ENCODE measurements around the gene TMEM120A.
"Not testable (repeated sequence)": the region's sequence is repeated elsewhere in the genome, so short reads cannot be mapped to it uniquely, and the experiment has no call there.

Gene TMEM120A

DNA sequence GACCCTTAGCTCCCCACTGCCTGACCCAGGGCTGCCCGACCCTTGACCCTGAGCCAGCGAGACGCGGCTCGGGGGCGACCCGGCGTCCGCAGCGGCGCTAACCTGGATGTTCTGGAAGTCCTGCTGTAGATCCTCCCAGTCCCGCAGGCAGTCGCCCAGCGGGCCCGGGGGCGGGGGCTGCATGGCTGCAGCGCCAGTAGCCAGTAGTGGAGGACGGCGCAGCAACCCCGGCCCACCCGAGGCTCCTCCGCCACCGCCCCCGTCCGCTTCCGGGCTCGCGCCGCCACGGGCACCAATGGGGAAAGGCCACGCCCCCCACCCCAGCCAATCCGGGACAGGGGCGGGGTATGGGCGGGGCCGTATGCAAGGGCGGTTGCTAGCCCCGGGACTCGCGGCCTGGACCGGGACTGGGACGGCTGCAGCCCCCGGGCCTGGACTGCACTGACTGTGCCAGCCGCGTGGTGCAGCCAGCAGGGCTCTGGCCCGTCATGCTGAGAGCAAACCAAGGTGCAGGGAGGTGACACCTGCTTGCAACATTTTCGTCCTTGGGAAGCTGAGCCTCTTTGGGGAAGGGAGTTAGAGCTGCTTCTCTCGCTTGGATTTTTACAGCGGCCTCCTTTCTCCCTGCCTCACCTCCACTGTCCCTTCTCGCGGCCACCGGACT lies at the start of gene TMEM120A:
Gene TMEM120A (minus strand): TSS at position 208 of the 664 bp plus-strand sequence. CDS start 25 bp downstream, at position 183.
- peak; percentile 90 for DNase-seq

DNA sequence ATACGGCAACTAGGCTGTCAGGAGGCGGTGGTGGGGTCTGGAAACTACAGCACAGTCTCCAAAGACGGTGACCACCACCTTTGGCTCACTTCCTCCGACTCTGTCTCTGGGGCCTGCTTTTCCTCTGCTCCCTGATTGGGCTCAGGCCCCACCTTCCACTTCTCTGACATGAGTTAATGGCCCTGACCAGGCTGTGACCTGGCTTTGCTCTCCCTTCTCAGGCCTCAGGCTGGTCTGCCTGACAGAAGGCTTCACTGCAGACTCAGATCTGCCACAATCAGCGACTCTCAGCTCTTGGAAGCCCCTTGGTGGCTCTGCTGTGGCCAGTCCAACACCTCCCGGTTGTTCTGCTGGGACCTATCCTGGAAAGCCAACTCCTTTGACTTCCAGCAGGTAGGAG lies 45.7 kb upstream of the TMEM120A start:
- DNase-seq, result no peak

DNA sequence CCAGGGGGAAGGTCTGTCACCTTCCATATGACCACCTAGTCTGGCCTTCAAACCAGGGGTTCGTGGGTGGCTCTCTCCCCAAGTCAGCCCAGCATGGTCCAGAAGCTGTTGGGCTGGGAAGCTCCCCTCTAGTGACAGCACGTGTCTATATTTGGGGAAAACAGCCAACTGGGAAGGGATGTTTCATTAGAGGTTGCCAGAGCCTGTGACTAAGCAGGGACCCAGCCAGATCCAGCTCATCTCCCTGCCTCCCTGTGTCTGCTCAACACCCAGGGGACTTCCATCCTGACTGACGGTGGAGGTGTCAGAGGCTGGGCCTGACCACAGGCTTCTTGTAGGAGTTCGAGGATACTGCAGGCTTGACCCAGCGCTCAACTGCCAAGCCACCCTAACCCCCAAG lies 42.9 kb upstream of the TMEM120A start:
- no peak for DNase-seq

DNA sequence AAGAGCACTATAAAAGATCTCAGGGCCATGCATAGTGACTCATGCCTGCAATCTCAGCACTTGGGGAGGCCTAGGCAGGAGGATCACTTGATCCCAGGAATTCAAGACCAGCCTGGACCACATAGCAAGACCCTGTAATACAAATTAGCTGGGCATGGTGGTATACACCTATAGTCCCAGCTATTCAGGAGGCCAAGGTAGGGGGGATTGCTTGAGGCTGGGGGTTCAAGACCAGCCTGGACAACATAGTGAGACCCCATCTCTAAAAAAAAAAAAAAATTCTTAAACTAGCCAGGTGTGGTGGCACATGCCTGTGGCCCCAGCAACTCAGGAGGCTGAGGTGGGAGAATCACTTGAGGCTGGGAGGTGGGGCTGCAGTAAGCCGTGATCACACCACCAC lies 37.6 kb upstream of the TMEM120A start:
- DNase-seq, result no peak

DNA sequence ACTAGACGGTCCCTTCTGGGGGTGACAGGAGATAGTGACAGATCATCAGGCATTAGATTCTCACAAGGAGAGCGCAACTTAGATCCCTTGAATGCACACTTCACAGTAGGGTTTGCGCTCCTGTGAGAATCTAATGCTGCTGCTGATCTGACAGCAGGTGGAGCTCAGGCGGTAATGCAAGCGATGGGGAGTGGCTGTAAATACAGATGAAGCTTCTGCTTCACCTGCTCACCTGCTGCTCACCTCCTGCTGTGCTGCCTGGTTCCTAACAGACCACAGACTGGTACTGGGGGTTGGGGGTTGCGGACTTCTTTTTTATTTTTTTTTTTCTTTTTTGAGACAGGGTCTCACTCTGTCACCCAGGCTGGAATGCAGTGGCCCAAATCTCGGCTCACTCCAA lies 35.3 kb upstream of the TMEM120A start:
- DNase-seq, result not testable (repeated sequence)

DNA sequence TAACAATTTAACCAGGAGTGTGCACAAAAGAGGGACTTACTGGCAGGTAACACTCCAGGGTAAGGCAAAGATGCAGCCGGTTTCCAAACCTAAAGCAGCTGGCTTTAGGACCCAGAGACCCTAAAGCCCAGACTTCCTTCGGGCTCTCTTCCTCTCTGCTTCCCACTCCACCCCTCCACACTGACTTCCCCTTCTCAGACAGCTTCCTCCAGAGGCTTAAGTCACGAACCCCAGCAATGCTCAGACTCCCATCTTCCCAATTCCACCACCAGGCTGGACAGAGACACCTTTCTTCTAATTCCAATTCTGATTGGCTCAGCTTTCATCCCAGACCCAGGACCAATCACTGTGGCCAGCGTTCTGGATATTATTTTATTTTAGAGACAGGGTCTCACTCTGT lies 28.6 kb upstream of the TMEM120A start:
- DNase-seq, result no peak

DNA sequence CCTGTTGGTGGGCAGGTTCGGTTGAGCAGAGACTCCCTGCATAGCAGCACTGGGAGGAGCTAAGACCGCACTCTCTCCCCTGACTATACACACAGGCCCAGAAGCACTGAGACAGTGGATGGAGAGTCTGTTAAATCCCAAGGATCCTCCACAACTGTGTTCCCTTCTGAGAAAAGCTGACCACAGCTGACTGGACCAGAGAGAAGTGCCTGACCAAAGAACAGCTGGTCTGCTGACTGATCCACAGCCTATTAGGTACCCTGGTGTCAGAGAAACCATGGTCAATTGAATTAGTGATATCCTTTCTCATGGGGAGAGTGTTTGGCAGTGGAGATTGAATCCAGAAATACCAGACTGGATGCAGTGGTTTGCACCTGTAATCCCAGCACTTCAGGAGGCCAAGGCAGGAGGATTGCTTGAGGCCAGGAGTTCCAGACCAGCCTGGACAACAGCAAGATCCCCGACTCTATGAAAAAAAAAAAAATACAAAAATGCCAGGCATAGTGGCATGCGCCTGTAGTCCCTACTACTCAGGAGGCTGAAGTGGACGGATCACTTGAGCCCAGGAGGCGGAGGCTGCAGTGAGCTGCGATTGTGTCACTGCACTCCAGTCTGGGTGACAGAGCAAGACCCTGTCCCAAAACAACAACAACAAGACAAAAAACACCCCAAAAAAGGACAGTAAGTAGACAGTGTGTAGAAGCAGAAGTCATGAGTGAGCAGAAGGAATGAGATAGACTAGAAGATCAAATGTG lies 27.8 kb upstream of the TMEM120A start:
- DNase-seq, result no peak

DNA sequence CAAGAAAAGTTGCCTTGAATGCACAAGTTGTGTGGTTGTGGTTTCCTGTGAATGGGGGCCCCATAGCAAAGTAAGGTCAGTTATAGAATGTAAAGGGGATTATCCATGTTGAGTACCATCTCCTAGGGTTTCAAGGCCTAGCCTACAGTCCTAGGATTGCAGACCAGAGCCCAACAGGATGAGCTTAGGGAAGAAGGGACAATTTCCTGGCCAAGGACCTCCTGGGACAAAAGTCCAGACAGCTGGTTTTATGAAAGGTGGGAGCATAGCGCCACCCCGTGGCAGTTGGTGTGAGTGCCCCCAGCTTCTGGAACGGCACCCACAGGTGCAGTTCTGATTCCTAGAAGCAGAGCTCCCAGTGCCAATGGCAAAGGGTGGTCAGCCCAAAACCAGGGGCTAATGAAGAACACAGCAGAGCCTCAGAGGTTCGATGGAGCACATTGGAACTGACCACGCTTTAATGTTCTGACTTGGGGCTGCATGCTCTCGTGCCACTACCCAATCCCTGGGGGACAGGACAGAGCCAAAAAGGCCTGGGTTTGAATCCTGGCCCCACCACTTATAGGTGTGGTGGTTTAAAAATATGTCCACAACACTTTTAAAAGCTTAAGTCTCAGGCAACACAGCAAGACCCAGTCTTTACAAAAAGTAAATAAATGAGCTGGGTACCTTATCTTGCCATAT lies 25.8 kb upstream of the TMEM120A start:
- DNase-seq, result peak; percentile 64

DNA sequence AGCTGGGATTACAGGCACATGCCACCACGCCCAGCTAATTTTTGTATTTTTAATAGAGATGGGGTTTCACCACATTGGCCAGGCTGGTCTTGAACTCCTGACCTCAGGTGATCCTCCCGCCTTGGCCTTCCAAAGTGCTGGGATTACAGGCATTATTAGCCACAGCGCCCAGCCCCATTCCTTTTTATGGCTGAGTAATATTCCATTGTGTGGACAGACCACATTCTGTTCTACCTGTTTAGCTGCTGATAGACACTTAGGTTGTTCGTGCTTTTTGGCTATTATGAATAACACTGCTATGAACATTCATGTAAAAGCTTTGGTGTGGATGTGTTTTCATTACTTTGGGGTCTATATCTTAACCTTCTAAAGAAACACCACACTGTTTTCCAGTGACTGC lies 24.1 kb upstream of the TMEM120A start:
- not testable (repeated sequence) for DNase-seq

DNA sequence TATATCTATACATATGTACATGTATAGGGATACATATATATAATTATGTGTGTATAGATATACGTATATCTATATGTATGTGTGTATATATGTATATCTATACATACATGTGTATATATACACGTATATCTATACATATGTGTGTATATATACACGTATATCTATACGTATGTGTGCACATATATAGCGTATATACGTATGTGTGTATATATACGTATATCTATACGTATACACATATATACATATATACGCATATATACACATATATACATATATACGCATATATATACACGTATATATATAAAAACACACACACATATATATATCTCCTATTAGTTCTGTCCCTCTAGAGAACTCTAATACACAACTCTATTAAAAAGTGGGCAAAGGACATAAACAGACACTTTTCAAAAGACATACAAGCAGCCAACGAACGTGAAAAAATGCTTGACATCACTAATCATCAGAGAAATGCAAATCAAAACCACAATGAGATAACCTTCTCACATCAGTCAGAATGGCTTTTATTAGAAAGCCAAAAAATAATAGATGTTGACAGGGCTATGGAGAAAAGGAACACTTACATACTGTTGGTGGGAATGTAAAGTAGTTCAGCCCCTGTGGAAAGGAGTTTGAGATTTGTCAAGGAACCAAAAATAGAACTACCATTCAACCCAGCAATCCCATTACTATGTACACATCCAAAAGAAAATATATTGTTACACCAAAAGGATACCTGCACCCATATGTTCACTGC lies 22.0 kb upstream of the TMEM120A start:
- no peak for DNase-seq

DNA sequence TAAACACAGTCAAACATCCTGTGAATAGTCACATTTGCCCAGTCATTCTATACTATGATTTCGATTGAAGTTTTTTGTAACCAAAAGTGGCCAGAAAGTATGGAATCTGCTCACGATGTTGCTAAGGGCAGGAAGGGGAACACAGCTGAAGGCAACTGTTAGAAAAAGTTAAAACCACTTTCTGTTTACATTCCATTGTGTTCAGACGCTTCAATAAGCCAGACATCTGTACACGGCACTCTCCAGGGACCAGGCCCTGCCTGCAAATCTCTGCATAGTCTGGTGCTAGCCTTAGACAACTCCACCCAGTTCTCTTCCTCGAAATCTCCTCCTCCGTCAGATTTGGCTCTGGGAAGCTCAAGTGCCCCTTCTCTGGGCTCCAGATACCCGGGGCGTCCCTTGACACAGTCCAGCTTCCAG lies 17.1 kb upstream of the TMEM120A start:
- no peak for DNase-seq

DNA sequence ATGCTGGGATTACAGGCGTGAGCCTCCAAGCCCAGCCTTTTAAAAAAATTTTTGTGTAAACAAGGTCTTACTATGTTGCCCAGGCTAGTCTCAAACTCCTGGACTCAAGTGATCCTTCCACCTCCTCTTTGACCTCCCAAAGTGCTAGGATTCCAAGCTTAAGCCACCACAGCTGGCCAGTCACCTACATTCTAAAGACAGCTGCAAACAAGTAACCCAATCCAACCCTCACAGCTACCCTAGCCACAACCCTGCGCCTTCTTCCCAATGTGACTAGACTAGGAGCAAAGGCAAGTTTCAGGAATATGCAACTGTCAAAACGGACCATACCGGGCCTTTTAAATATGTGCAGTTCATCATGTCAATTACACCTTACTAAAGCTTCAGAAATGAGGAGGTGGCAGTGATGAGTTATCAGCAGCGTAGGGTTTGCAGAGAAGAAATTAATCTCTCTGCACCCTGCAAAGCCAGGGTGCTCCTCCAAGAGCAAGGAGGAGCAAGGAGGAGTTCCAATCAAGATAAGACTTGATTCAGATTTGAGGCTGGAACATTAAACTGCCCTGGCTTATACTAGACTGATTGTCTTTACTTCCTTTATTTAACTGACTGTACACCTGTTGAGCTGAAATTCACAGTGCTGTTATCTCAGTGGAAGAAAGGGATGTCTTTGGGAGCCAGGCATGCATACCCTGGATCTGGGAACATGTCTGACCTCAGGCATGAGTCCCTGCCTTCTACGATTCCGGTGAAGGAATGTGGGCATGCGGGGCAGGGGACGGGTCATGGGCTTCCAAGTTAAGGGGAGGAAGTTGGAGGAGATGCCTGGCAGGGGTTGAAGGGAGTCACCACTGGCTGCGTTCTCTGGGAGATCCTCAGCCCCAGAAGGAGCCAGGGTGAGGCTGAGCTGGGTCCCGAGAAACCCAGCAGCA lies 15.5 kb upstream of the TMEM120A start:
- DNase-seq, result no peak

DNA sequence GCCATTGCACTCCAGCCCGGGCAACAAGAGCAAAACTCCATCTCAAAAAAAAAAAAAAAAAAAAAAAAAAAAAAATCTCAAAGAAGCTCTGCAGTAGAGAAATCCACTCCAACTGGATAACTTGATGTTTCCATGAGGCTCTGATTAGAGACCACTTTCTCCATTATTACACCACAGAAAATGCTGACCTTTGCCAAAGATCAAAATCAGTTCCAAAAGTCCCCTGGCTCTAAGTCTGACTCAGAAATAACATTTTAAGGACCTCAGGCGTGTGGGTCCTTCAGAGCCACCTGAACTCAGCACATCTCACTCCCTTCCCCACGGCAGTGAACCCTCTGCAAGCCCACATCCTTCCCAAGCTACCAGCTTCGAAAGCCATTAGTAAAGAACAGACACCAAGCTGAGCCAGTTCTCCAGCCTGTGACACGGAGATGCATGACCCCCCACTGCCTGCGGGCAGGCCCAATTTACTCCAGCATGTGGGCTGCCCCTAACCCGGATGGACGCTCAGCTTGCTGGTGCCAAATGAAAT lies 13.8 kb upstream of the TMEM120A start:
- DNase-seq, result no peak

DNA sequence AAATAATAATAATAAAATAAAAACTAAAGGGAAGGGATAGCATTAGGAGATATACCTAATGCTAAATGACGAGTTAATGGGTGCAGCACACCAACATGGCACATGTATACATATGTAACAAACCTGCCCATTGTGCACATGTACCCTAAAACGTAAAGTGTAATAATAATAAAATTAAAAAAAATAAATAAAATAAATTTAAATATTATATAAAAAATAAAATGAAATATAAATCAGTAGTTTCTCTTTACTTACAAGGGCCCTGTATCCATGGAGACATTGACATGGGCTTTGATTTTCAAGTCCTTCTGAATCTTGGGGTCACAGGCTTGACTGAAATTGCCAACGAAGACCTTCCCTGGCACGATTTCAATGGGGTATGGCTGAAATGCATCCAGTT lies 10.6 kb upstream of the TMEM120A start:
- not testable (repeated sequence) for DNase-seq

DNA sequence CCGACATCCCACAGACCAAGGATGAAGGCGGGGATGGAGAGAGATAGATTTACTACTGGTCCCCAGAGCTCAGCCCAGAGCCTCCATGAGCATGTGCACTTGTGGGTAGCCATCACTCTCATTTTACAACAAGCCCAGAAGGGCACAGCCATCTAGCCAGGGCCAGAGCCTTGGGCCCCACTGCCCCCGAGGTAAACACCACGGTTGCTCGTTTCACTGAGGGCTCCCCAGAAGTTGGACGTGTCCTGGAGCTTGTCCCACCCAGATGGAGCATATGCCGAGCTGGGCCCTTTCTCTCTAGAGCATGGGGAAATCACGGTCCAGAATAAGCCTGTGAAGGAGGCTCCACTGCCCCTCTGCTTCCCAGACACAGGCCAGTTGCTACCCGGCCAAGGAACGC lies 9.0 kb upstream of the TMEM120A start:
- no peak for DNase-seq

DNA sequence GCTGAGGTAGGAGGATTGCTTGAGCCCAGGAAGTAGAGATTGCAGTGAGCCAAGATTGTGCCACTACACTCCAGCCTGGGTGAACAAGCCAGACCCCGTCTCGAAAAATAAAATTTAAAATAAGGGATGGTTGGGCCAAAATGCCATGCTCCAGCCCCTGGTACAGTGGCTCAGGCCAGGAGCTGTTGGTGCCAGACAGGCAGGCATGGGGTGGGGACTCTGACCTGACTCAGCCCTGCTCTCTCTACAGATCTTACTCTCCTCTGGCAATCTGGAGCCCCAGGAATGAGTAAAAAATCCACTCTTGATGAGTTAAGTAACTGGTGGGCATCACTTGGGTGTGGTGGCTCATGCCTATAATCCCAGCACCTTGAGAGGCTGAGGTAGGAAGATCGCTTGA lies 8.4 kb upstream of the TMEM120A start:
- no peak for DNase-seq

DNA sequence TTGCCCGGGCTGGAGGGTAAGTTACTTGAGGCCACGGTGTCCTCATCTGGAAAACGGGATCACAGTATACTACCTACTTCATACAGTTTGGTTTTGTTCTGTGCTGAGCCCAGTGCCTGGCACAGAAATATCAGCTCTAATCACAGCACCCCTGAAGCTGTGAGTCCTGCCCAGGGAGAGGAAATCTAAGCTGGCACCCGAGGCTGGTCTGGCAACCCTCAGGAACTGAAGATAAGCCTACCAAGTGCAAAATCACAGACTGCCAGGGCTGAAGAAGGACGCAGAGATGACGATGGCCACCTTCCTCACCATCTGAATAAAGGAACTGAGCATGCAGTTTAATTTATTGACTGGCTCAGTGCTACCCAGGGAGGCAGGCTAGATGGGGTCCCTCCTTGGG lies 7.7 kb upstream of the TMEM120A start:
- no peak for DNase-seq

DNA sequence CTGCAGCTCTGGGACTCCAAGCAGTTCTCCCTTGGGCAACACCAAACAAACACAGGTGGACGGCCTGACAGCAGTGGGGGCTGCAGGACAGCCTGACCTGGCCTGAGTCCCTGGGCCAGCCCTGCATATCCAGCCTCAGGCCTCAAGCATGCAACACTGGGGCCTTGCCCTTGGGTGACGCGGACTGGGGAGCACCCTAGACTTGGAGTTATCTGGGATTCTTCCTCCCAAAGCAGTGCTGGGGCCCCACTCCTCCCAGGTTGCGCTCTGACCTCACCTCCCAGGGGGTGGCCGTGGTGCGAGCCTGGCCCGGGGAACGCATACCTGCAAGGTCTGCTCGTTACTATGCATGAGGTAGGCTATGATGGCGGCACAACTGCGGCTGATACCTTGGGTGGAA lies 6.2 kb upstream of the TMEM120A start:
- DNase-seq, result no peak

DNA sequence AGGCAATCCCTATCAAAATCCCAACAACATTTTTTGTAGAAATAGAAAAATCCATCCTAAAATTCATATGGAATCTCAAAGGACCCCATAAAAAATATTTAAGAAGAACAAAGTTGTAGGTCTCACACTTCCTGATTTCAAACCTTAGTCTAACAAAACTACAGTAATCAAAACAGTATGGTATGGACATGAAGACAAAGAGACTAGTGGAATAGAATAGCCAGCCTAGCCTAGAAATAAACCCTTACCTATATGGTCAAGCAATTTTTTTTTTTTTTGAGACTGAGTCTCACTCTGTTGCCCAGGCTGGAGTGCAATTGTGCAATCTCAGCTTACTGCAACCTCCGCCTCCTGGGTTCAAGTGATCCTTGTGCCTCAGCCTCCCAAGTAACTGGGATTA lies 3.6 kb upstream of the TMEM120A start:
- DNase-seq, result no peak

DNA sequence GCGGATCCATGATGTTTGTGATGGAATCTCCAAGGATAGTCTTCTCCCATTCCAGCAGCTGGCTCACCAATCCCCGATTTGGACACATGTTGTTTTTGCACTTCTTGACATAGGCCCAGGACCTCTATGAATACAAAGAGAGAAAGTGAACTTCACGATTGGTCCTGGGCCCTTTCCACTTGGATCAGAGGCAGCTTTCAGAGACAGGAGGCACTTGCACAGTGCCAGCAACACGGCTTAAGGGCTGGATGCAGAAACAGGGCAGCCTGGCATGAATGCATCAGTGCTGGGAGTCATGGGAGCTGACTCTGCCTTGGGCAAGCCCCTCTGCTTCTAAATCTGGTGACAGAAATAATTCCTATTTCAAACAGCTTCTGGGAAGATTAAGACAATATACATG lies 2.1 kb upstream of the TMEM120A start:
- DNase-seq, result no peak

DNA sequence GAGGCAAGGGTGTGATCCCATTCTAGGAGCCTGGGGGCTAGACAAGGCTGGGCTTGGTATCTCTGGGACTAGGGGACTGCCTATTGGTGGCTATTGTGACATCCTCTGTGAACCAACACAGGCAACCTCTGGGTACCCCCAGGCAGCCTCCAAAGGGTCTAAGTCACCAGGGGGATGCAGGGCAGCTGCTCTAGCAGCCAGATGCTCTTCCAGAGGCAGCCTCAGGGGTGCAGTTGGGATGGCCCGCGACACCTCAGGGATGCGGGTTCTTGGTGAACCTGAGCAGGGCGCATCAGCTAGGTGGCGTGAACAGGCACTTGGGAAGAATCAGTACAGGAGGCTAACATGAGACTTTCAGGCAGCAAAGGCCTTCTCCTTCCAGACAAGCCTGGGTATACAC lies 1.6 kb upstream of the TMEM120A start:
- no peak for DNase-seq

DNA sequence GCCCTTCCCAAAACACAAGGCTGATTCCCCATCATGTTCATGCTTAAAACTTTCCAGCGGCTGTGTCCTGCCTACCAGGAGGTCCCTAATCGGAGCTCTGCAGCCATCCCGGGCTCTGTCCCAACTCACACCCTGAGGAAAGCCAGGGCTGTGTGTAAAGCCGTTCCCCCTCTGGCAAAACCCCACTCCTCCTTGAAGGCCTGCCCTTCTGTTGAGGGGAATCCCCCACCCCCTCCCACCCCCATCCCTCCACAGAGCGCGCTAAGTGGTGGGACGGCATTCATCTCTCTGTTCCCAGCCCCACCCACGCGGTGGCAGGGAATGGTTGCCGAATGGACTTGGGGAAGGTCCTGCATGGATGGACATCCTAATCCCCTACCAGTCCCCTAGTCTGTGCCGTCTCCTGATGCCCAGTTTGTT lies 667 bp upstream of the TMEM120A start:
- DNase-seq, result no peak
